ENCODE data around the gene TMPRSS11A.

DNA sequence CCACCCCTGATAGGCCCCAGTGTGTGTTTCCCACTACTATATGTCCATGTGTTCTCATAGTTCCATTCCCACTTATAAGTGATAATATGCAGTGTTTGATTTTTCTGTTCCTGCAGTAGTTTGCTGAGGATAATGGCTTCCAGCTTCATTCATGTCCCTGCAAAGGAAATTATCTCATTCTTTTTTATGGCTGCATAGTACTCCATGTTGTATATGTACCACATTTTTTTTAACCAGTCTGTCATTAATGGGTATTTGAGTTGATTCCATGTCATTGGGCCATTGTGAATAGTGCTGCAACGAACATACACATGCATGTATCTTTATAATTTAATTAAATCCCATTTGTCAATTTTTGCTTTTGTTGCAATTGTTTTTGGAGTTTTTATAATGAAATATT, 10.3 kb upstream of the TMPRSS11A start:
- TF ChIP-seq, protein P1, sequence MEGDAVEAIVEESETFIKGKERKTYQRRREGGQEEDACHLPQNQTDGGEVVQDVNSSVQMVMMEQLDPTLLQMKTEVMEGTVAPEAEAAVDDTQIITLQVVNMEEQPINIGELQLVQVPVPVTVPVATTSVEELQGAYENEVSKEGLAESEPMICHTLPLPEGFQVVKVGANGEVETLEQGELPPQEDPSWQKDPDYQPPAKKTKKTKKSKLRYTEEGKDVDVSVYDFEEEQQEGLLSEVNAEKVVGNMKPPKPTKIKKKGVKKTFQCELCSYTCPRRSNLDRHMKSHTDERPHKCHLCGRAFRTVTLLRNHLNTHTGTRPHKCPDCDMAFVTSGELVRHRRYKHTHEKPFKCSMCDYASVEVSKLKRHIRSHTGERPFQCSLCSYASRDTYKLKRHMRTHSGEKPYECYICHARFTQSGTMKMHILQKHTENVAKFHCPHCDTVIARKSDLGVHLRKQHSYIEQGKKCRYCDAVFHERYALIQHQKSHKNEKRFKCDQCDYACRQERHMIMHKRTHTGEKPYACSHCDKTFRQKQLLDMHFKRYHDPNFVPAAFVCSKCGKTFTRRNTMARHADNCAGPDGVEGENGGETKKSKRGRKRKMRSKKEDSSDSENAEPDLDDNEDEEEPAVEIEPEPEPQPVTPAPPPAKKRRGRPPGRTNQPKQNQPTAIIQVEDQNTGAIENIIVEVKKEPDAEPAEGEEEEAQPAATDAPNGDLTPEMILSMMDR (IDR thresholded peaks at IDR 0.05), result no peak
- no peak for TF ChIP-seq POLR2AphosphoS5 (IDR thresholded peaks at IDR 0.05)
